ENCODE data around the gene SDK2. TPM values are rescaled to one million over a fixed set of nuclear protein-coding genes. Genes with fewer than 3 reads are reported as not detected.

SDK2 gene
- total and polyA plus RNA-seq, 2 donors from 2014 or later: 0.37 to 2.4 TPM

GRCh38 chr17:73575470-73576221 is 68.6 kb downstream of the SDK2 start:
- Histone ChIP-seq H3K4me3 (ENCODE audit: low read length in 3 of 3) (no peak overlapping the region), H3K4me1 (ENCODE audit: control insufficient read depth in 2 of 3, insufficient read depth in 2 of 3, low read depth in 1 of 3, low read length in 3 of 3) (no peaks in the 10 kb centered on the region), H3K9ac (ENCODE audit: low read length in 3 of 3) (no peak overlapping the region), H3K27ac (ENCODE audit: low read depth in 2 of 2, low read length in 2 of 2) (no peak overlapping the region), H3K27me3 (ENCODE audit: control insufficient read depth, insufficient read depth, low read length) (no peaks in the 10 kb centered on the region), H3K9me3 (ENCODE audit: control insufficient read depth in 2 of 3, insufficient read depth in 1 of 3, low read length in 3 of 3) (no peaks in the 10 kb centered on the region), H3K36me3 (ENCODE audit: control insufficient read depth in 2 of 3, insufficient read depth in 3 of 3, low read length in 3 of 3) (no peaks in the 10 kb centered on the region)
- intact Hi-C loops (cut with DNase I): no loop called here
- FAIRE-seq: no peak
- no peak for TF ChIP-seq CTCF (IDR thresholded peaks at IDR 0.05; ENCODE audit: borderline replicate concordance, extremely low read depth, insufficient read depth)
- DNase-seq: no peak

- TF ChIP-seq CTCF (IDR thresholded peaks at IDR 0.05; ENCODE audit: borderline replicate concordance, extremely low read depth, insufficient read depth): no peak
- DNase-seq: peak in 1 of 5 donors; percentile 26
- no peak overlapping the region for H3K27ac ChIP-seq (ENCODE audit: low read depth in 2 of 2, low read length in 2 of 2)
These were observed 72.6 kb downstream of the SDK2 start for GRCh38 chr17:73571511-73572130.

GRCh38 chr17:73569762-73570319 is 74.4 kb downstream of the SDK2 start:
- Histone ChIP-seq H3K4me3 (ENCODE audit: low read length in 3 of 3) (no peak overlapping the region), H3K9me3 (ENCODE audit: control insufficient read depth in 2 of 3, insufficient read depth in 1 of 3, low read length in 3 of 3) (peaks cover 0 to 2% (median 0%) of the 10 kb centered on the region in 3 donors), H3K4me1 (ENCODE audit: control insufficient read depth in 2 of 3, insufficient read depth in 2 of 3, low read depth in 1 of 3, low read length in 3 of 3) (no peaks in the 10 kb centered on the region), H3K27ac (ENCODE audit: low read depth in 2 of 2, low read length in 2 of 2) (no peak overlapping the region), H3K9ac (ENCODE audit: low read length in 3 of 3) (no peak overlapping the region), H3K36me3 (ENCODE audit: control insufficient read depth in 2 of 3, insufficient read depth in 3 of 3, low read length in 3 of 3) (no peaks in the 10 kb centered on the region), H3K27me3 (ENCODE audit: control insufficient read depth, insufficient read depth, low read length) (no peaks in the 10 kb centered on the region)
- DNase-seq (peak in 1 of 5 donors; percentile 23), FAIRE-seq (no peak)
- TF ChIP-seq CTCF (IDR thresholded peaks at IDR 0.05; ENCODE audit: borderline replicate concordance, extremely low read depth, insufficient read depth): no peak
- intact Hi-C loops (cut with DNase I): no loop called here

More at GRCh38 chr17:73571511-73572130, 72.6 kb downstream of the SDK2 start:
- no peak for FAIRE-seq
- Histone ChIP-seq H3K27me3 (ENCODE audit: control insufficient read depth, insufficient read depth, low read length) (no peaks in the 10 kb centered on the region), H3K4me3 (ENCODE audit: low read length in 3 of 3) (no peak overlapping the region), H3K4me1 (ENCODE audit: control insufficient read depth in 2 of 3, insufficient read depth in 2 of 3, low read depth in 1 of 3, low read length in 3 of 3) (no peaks in the 10 kb centered on the region), H3K9ac (ENCODE audit: low read length in 3 of 3) (no peak overlapping the region), H3K36me3 (ENCODE audit: control insufficient read depth in 2 of 3, insufficient read depth in 3 of 3, low read length in 3 of 3) (no peaks in the 10 kb centered on the region), H3K9me3 (ENCODE audit: control insufficient read depth in 2 of 3, insufficient read depth in 1 of 3, low read length in 3 of 3) (no peaks in the 10 kb centered on the region)
- intact Hi-C loops (cut with DNase I): no loop called here

Data from kidney (tissue), 14 donors.